Gastroesophageal sphincter (tissue), 3 donors: ENCODE measurements around the gene TEAD2.
A peak's percentile ranks its signal among the peaks of the same experiment; 100 is the strongest.

ENCODE experiments used
- POLR2A ChIP-seq, 2 donors: fragments of 450-650 bp; IDR thresholded peaks; one replicate each; pipeline ENCODE4 v1.6.1; 2017; ENCODE audit warnings: antibody characterized with exemption in 2 of 2, mild to moderate bottlenecking in 2 of 2, moderate library complexity in 1 of 2
- TF ChIP-seq, protein P1 (sequence below), 4 experiments: fragments of 200-600 bp in 2 of 4; fragments of 450-650 bp in 2 of 4; sonication (generic) in 1 of 4; IDR thresholded peaks; one replicate each; pipeline ENCODE4 v1.5.1; 2017 to 2019; ENCODE audit warnings: antibody characterized with exemption in 4 of 4, mild to moderate bottlenecking in 2 of 4, moderate library complexity in 2 of 4

DNA sequence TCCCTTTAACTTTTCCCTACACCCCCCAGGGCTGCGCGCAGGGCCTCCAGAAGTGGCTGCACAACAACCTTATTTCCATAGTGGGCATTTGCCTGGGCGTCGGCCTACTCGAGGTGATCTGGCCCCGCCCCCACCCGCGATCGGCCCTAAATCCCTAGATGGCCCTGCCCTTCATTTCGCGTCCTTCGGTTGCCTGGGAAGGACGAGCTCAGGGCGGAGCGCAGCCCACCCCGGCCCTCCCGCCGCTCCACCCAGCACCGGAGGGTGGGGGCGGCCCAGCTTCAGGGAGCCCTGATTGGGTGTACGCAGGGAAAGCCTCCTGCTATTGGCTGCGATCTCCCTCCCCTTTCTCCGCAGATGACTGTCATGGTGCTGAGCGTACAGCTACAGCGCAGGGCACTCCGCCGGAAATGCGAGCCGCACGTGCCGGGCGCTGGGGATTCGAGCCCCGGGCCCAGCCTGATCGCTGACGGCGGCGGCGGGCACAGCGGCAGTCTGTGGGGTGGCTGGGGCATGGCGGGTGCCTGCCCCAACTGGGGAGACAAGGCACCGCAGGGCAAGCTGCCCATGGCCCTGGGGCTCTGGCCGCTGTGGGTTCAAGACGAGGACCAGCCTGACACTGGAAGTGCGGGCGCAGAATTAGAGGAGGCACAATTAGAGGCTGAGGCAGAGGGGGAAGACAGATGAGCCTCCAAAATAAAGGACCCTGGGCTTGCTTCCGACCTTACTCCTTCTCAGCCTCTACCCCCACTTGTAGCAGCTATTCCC is 22.7 kb downstream of the TEAD2 start:
- TF ChIP-seq, protein P1, sequence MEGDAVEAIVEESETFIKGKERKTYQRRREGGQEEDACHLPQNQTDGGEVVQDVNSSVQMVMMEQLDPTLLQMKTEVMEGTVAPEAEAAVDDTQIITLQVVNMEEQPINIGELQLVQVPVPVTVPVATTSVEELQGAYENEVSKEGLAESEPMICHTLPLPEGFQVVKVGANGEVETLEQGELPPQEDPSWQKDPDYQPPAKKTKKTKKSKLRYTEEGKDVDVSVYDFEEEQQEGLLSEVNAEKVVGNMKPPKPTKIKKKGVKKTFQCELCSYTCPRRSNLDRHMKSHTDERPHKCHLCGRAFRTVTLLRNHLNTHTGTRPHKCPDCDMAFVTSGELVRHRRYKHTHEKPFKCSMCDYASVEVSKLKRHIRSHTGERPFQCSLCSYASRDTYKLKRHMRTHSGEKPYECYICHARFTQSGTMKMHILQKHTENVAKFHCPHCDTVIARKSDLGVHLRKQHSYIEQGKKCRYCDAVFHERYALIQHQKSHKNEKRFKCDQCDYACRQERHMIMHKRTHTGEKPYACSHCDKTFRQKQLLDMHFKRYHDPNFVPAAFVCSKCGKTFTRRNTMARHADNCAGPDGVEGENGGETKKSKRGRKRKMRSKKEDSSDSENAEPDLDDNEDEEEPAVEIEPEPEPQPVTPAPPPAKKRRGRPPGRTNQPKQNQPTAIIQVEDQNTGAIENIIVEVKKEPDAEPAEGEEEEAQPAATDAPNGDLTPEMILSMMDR (IDR thresholded peaks at IDR 0.05) = peak in 1 of 4 experiments; percentile 1
- TF ChIP-seq POLR2A (IDR thresholded peaks at IDR 0.05) = peak; percentile 23 to 64
